CD4-positive, alpha-beta T cell treated with Interferon gamma for 1 hour (primary cell): ENCODE data around the gene TFEC.

ENCODE experiments used
- DNase-seq: peaks from one replicate; pipeline ENCODE4 v3.0.0-alpha.2; 2020

The TFEC gene

GRCh38 chr7:115914951-115915350, 115.6 kb downstream of the TFEC start:
- DNase-seq = no peak

GRCh38 chr7:115911465-115911864, 119.1 kb downstream of the TFEC start:
- no peak for DNase-seq

- no peak for DNase-seq
Observed at GRCh38 chr7:115910541-115911164, 119.9 kb downstream of the TFEC start.

- DNase-seq = no peak
Observed at GRCh38 chr7:115906731-115907130, 123.8 kb downstream of the TFEC start.

GRCh38 chr7:115889669-115889984, 140.9 kb downstream of the TFEC start:
- DNase-seq = no peak

GRCh38 chr7:115888981-115889668, 141.4 kb downstream of the TFEC start:
- DNase-seq = no peak

GRCh38 chr7:115885550-115885949, 145.0 kb downstream of the TFEC start:
- no peak for DNase-seq
